Effector CD8-positive, alpha-beta T cell (primary cell): Measurements from ENCODE around the gene SLC35F5.
"Not testable (repeated sequence)": the region's sequence is repeated elsewhere in the genome, so short reads cannot be mapped to it uniquely, and the experiment has no call there.

ENCODE experiments used
- DNase-seq: peaks from one replicate; lab custom pipeline; 2025; lab: John Stamatoyannopoulos, UW

Gene SLC35F5

DNA sequence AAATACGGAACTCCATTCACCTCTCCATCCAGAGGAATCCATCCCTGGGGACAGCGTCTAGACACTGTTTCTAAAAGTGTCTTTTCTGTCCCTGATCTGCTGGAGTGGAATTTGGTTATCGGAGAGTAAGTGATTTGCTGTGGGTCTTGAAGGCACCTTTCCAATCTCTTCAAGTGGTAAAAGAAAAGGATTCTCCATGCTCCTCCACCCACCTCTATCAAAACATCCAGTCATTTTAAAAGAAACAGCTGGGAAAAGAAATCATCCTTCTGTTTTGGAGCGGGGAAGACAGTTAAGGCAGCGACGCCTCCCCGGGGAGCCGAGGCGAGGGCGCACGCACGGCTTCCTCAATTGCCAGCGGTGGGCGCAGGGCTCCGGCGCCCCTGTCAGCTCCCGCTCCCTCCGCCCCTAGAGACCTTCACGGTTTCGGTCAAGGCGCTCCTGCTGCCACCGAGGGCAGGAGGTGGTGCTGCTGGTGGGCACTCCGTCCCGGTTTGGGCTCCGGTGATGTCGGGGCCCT is 547 bp downstream of the SLC35F5 start:
- peak; percentile 40 for DNase-seq

DNA sequence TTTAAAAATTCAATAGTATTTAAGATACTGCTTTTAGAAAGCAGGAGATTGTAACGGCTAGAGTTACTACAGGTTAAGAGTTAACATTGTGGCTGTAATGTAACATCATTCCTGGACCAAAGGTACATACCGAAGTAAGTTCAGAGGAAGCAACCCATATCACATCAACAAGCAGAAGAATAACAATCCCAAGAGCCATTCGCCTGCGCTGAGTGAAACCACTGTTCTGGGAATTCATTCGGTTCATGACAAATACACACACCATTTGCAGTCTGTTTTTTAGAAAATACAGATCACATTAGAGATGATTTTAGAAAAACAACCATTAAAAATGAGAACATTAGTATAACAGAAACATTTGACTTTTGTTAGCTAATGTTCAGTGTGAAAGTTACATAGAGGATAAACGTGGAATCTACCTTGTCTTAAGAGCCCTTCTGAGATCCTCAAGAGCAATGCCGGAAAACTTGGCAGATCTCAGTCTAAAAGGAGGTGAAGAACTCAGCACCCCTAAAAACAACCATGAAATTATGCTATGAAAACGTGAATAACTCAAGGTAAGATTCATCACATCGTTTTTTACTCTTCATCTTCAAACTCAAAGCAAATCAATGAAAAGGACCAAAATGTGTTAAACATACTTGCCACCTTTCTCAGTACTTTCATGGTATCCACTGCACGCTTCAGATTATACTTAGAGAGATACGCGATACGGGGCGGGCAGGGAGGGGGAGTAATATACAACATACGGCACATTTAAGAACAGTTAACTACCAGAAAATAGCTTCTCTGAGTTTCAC is 1.2 kb downstream of the SLC35F5 start:
- no peak for DNase-seq

DNA sequence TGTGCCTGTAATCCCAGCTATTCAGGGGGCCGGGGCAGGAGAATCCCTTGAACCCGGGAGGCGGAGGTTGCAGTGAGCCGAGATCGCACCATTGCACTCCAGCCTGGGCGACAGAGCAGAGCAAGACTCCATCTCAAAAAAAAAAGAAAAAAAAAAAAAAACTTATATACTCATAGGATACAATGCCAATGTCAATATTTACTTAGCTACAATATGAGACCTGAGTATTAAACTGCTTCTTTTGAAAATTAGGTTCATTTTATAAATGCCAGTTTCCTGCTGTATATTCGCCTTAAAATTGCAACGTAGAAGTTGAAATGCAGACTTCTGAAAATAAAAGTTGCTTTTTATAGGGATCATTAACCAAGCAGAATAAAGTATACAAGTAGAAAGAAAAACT is 2.3 kb downstream of the SLC35F5 start:
- DNase-seq, result no peak

DNA sequence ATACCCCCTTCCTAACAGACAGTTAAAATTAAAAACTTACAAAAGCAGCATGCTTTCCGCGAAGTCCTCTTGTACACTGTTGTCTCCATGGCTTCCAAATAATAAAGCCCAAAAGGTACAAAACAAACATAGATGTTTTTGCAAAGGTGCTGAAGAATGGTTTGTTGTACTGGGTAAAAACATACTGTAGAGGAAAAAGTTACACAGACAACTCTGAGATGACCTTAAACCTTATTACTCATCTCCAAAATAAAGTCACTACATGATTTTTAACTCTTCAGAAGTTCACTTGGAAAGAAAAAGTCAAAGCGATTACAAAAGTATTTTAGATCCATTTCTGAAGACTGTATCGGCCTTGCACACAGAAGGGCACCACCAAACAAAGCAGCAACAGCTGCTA is 6.1 kb downstream of the SLC35F5 start:
- no peak for DNase-seq

DNA sequence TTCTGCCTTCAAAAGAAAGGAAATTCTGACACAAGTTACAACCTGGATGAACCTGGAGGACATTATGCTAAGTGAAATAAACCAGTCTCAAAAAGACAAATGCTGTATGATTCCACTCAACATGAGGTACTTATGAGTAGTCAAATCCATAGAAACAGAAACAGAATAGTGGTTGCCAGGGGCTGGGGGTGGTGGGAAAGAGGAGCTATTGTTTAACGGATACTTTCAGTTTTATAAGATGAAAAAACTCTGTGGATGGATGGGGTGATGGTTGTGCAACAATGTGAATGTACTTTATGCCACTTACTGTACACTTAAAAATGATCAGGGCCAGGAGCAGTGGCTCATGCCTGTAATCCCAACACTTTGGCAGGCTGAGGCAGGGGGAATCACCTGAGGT is 15.4 kb downstream of the SLC35F5 start:
- DNase-seq, result no peak

DNA sequence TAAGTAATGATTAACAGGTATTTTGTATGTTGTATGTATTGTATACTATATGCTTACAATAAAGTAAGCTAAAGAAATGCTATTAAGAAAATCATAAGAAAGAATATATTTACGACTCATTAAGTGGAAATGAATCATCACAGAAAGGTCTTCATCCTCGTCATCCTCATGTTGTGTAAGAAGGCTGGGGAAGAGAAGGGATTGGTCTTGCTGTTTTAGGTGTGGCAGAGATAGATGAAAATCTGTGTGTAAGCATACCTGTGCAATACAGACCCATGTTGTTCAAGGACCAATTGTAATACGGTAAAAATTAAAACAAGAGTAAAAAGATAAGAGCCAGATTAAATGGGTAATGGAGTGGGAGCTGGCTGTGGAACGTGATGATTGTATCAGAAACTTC is 16.6 kb downstream of the SLC35F5 start:
- DNase-seq, result no peak

DNA sequence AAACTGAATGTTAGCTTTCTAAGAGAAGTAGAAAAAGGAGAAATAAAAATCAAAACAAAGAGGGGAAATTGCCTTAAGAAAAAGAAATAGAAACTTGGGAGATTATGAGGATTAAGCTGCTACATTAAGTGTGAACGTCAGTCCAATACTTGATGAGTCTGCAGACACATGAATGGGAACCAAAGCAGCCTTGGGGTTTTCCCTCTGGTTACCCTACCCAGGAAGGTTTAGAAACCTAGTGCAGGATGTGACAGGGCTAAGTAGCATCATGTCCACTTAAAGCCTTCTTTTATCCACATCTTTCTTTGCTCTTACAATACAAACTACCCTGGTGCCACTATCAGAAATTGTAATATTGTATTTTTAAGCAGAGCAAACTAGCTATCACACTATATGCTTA is 22.3 kb downstream of the SLC35F5 start:
- DNase-seq, result no peak

DNA sequence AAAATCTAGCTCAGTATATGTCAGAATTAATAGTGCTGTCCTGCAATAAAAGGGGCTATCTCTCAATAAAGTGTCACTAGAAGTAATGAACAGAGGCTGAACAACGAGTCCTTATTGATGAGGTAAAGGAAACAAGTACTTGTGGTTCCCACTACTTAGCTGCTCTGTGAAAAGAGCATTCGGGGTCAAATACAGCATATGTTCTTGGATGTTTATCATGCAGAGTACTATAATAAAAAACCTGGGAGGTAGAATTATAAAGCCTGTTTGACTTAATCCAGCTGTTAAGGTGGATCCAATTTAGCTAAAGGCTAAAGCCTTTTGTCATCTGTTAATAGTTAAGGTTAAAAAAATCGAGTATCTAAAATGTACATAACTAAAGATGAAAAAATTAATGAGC is 32.4 kb downstream of the SLC35F5 start:
- DNase-seq, result no peak

DNA sequence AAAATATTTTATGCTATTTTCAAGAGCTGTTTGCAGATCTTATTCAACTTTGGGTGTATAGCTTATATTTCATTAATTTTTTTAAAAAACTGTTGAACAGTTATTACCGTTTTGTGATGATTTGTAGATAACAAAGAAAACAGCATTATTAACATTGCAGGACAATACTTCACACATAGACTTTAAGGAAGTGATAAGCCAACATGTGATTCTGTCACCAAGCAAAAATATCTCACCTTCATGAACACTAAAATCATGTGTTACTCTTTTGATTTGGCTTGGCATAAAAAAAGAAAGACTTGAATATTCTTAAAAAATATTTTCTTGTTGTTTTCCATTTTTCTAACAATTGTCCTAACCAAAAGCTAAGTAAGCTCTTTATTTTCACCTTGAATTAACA is 33.0 kb downstream of the SLC35F5 start:
- DNase-seq, result no peak

DNA sequence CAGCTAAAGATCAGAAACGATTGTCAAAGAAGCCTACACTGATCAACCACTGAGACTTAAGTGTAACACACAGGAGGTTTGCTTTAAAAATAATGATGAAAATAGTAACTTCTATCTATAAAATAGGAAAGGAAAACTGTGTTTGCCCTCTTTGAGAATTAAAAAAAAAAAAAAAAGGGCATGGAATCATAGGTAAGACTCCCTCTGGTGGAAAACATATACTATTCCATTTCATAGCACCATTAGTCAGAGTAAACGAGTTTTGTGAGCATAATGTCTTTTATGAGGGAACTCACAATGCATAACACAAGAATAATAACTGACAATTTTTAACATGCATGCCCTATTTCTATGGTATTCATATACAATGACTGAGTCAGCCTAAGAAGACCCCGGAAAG is 36.3 kb downstream of the SLC35F5 start:
- DNase-seq, result no peak

DNA sequence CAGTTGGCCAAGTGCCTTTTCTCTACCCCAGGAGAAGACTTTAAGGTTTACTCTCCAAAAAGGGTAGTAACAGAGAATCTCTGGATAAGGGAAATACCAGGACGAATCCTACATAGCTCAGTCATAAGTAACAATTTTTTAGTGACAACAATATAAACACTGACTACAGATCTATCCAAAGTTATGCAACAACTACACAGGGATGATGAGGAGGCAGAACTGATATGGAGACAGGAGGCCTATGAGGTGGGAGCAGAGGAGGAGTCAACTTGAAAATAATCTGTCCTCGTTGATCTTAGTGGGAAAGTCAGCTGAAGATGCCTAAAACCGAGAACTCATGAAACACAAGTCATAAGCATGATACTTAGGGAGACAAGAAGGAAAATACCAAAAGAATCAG is 40.2 kb downstream of the SLC35F5 start:
- DNase-seq, result no peak

DNA sequence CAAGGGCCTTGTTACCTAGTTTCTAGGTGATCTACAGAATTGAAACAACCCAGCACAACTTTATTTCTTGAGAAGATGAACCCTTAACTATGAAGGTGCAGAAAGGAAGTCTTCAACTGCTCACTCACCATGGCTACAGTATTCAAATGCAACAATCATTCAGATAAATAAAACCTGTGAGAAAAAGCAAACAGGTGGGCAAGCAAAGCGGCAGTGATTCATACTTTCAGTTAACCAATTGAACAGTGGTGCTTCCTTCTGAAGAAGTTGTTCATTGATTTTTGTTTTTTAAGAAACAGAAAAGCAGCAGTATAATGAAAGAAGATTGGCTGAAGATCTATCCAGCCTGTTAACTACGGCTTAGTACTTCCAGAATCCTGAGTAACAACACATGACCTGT is 43.5 kb downstream of the SLC35F5 start:
- DNase-seq, result no peak

DNA sequence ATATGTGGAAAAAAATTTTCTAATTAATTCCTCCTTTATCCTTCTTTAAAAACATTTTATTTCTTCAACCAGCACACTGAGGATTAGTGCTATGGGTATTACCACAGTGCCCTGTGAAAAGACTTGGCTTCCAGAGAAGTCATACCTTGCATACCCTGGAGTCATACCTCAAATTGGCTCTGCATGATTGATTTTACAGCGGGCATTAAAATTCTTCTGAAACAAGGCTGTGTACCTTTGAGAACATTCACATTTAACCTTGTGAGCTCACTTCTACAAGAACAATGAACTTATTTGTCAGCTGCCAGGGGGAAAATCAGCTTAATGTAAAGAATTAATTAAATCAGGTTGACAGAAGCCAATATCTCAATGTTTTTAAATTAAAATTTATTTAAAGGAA is 44.6 kb downstream of the SLC35F5 start:
- no peak for DNase-seq

DNA sequence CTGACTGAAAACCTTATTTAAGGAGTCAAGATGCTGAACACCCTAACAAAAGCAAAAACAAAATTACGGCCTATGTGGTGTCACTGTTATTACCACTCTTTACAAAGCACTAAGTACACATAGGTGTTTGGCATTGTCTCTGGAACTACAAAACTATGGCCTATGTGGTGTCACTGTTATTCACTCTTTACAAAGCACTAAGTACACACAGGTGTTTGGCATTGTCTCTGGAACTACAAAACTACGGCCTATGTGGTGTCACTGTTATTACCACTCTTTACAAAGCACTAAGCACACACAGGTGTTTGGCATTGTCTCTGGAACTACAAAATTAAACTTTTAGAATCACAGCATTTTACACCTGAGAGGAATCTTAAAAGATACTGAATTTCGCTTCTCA is 47.4 kb downstream of the SLC35F5 start:
- no peak for DNase-seq

DNA sequence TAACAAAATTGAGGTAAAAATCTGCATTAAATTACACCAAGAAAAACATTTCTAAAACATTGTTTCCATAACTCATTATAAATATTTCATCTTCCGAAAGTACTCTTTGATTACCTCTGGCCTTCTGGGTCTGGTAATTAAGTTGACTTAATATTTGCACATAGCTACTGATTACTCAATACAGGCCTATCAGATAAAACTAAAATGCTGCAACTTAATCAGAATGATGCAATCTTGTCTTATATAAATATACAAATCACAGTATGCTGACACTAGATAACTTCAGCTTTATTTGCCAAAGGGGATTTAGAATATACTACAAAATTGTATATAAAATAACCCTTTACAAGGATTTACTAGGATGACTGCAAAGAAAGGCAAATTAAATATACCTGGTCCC is 49.3 kb downstream of the SLC35F5 start:
- no peak for DNase-seq

DNA sequence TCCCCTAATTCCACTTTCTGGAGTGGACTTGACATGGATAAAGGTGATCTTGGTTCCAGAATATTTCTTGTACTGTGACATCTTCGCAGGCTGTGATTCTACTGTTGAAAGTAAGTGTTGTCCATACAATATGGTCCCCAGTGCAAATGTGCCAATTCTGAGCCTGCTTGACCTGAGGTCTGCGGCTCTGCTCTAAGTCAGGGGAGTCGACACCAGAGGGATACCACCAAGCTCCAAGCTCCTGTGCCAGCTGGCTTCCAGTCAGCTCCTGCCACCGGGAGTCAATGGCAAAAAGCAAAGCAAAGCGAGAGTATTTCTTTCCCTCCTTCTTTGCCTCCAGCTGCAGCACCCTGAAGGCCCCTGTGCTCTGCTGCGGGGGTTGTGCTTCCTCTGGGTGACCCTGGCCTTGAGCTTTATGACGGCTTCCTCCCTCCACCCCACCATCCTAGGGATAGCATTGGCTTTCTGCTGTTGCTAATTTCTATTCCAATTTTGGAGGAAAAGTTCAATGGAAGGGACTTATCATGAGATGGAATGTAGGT is 50.4 kb downstream of the SLC35F5 start:
- DNase-seq, result no peak

DNA sequence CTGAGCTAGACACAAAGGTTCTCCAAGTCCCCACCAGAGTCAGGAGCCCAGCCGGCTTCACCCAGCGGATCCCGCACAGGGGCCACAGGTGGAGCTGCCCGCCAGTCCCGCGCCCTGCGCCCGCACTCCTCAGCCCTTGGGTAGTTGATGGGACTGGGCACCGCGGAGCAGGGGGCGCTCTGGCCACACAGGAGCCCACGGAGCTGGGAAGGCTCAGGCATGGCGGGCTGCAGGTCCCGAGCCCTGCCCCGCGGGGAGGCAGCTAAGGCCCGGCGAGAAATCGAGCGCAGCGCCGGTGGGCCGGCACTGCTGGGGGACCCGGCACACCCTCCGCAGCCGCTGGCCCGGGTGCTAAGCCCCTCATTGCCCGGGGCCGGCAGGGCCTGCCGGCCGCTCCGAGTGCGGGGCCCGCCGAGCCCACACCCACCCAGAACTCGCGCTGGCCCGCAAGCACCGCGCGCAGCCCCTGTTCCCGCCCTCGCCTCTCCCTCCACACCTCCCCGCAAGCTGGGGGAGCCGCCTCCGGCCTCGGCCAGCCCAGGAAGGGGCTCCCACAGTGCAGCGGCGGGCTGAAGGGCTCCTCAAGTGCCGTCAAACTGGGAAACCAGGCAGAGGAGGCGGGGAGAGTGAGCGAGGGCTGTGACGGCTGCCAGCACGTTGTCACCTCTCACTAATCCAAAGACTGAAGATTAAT is 52.0 kb downstream of the SLC35F5 start:
- DNase-seq, result not testable (repeated sequence)

DNA sequence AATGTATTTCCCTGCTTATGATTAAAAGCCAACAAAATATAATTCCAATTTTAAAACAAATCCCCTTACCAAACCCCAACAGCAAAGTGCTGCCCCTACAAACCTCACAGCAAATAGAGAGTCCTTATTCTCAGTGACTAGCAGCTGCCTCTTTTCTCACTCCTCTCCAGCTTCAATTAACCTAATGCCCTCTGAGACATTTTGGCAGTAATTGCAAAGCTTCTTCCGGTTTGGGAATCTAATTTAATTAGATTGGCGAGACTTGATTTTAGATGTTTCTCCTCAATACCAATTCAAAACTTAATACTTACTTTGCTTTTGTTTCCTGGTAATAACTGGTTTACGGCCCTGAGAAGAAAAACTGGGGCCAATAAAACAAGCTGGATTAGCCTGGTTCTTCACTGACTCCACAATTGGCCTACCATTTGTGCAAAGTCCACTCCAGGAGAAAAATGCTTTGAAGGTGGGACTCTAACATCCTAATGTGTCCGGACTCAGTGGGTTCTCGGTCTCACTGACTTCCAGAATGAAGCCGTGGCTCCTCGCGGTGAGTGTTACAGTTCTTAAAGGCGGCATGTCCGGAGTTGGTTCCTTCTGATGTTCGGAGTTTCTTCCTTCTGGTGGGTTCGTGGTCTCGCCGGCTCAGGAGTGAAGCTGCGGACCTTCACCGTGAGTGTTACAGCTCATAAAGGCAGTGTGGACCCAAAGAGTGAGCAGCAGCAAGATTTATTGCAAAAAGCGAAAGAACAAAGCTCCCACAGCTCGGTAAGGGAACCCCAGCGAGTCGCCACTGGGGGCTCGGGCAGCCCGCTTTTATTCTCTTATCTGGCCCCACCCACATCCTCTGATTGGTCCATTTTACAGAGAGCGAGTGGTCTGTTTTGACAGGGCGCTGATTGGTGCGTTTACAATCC is 52.8 kb downstream of the SLC35F5 start:
- no peak for DNase-seq

DNA sequence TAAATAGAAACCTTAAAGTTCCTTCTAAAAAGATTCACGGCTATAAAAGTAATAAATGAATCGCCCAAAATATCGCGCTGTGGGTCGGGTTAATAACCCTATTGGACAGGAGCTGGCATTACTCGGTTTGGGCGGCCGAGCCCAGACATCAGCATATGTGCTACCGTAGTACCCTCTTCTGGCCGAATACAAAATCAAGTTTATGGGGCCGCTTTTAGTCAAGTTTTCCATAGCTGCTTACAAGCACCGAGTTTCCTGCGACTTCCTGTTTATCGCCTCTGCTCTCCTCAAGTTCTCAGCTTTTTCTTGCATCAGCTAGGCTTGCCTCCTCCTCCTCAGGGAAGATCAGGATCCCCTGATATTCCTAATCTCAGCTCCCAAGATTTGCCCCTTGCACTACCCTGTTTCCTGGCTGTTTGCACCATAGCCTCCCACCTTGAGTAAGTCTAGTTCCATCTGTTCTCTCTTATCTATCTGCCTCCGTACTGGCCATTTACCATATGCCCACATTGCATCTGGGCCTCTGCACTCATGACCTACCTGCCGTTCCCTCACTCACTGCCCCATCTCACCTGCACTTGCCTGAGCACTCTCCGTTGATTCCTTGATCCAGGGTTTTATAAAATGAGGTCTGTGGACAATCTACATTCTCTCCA is 56.1 kb downstream of the SLC35F5 start:
- peak; percentile 9 for DNase-seq

DNA sequence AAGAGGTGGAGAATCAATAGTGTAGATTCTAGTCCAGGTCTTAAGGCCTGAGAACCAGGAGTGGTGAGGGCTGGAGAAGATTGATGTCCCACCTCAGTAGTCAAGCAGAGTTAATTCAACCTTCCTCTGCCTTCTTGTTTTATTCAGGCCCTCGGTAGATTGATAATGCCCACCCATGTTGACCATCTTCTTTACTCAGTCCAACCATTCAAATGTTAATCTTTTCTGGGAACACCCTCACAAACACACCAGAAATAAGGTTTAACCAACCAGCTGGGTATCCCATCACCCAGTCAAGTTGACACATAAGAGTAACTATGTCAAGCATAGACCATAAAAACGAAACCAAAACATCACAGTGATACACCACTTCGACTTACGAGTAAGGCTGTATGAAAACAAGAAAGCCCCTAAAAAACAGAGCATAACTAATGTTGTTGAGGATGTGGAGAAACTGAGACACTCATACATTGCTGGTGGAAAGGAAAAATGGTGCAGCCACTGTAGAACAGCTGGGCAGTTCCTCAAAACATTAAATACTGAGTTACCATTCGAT is 57.5 kb downstream of the SLC35F5 start:
- no peak for DNase-seq

DNA sequence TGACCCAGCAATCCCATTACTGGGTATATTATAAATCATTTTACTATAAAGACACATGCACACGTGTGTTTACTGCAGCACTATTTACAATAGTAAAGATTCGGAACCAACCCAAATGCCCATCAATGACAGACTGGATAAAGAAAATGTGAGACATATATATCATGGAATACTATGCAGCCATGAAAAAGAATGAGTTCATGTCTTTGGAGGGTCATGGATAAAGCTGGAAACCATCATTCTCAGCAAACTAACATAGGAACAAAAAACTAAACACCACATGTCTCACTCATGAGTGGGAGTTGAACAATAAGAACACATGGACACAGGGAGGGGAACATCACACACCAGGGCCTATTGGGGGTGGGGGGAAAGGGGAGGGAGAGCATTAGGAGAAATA is 58.2 kb downstream of the SLC35F5 start:
- not testable (repeated sequence) for DNase-seq
